Cerebellar nuclear complex (tissue), 1 donor: ENCODE data around the gene UCK2.

Experiments used
- DNase-seq, 2 experiments: peaks; one replicate each; lab custom pipeline; 2025; lab: John Stamatoyannopoulos, UW

The UCK2 gene

DNA sequence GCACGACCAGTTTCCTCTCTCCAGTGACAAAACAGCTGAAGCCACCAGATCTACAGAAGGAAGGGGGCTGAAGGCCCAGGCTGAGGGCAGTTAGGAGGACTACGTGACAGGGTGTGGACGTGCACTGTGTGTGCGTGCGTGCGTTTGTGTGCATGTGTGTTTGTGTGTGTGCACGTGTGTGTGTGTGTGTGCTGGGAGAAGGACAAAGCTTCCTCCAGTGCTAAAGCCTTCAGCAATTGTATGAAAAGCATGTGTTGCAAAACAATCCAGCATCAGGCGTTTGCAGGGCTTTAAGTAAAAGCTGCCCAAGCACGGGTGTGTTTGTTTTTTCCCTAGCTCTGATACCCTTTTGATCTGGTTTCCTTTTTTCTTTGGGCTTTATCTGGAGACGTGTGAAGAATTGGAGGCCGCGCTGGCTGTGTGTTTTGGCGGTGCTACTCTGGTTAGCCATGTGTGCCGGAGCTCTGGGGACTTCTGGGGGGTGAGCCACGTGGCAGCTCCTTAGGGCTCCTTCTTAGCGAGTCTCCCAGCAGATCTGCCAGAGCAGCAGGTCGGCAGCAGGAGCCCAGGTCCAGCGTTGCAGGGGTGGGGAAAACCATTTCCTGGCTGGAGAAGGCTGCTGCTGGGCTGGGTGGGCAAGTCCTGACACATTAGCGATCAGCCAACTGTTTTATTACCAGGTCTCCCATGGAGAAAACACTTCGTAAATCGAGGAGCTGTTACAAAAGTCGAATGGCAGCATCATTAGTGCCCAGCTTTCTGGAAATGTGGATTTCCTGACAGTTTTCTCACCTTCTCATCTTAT lies 73.4 kb downstream of the UCK2 start:
- DNase-seq: peak in 1 of 2 experiments; percentile 29

- DNase-seq: no peak
Observed at GRCh38 chr1:165902565-165902964, 75.2 kb downstream of the UCK2 start.

DNA sequence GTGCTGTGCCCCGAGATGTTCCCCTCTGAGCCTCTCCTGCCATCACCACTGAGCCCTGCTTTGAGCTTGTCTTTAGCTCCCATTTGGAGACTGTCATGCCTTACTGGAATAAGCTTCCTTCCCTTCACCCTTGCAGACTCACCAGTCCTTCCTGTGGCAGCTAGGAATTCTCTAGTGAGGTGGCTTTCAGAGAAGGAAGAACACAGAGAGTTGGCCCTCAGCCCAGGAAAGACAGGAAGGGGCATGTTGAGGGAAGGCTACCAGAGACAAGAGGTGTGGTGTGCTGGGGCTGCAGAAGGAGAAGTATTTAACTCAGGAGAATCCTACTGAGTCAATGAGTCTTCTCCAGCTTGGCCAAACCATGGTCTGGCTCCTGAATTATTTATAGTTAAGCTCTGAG lies 76.3 kb downstream of the UCK2 start:
- DNase-seq: peak in 1 of 2 experiments; percentile 11

GRCh38 chr1:165904948-165905347 lies 77.5 kb downstream of the UCK2 start:
- DNase-seq: no peak

DNA sequence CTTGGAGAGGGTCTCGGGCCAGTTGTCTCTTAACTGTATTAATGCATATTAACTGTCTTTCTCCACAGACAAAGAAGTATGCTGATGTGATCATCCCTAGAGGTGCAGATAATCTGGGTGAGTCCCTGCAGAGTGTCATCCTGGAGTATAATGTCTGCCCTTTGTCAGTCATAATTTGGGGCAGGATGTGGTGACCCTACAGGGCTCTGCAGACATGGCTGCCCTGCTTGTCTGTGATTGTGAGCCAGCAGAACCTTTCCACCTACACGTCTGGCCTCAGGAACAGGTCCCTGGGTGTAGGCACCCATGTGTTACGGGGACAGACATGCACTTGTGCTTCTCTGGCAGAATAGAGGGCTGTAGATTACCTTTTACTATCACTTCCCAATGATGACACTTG lies 78.4 kb downstream of the UCK2 start:
- no peak for DNase-seq

DNA sequence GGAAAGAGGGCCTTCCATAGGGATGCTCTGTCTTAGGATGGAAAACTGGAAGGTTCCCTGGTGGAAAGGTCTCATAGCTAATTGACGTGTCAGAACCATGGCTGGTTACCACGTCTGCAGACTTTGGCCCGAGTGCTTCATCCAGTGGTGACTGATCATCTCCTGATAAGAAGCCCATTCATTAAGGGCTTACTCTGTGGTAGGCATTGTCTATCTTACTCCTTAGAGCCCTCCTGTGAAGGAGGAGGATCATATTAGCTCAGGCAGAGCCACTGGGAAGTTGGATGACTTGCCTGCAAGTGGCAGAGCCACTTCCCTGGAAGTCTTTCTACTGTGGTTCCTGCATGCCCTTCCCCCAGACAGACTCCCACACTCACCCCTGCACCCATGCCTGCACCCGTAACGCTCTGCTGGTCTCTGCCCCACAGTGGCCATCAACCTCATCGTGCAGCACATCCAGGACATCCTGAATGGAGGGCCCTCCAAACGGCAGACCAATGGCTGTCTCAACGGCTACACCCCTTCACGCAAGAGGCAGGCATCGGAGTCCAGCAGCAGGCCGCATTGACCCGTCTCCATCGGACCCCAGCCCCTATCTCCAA lies 79.9 kb downstream of the UCK2 start:
- DNase-seq: no peak

DNA sequence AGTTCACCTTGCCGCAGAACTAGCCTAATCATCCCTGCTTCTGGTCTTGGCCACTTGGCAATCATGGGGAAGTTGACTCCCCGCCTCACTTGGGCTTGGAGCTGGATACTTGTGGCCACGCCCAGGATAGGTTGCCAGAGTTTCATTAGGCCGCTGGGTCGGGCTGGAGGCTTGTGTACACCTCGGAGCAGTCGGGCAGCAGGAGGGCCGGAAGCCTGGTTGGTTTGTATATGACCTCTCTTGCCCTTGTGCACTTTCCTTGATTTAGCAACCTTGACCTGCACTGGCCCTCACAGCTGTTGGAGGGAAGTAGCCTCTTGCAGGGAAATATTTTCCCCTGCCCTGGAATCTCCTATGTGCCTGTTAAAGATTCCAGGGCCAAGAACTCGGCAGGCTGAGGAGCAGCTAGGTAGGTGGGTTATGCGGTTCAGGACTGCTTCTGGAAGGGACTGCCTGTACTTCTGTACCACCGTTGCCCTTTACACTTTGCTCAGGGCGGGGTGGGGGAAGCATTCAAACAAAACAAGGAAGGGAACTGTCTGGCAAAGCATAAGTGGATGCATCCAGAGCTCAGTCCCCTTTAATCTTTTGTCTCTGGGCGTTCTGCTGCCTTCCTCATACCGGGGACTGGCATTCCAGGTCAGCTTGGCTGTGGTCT lies 83.5 kb downstream of the UCK2 start:
- no peak for DNase-seq

DNA sequence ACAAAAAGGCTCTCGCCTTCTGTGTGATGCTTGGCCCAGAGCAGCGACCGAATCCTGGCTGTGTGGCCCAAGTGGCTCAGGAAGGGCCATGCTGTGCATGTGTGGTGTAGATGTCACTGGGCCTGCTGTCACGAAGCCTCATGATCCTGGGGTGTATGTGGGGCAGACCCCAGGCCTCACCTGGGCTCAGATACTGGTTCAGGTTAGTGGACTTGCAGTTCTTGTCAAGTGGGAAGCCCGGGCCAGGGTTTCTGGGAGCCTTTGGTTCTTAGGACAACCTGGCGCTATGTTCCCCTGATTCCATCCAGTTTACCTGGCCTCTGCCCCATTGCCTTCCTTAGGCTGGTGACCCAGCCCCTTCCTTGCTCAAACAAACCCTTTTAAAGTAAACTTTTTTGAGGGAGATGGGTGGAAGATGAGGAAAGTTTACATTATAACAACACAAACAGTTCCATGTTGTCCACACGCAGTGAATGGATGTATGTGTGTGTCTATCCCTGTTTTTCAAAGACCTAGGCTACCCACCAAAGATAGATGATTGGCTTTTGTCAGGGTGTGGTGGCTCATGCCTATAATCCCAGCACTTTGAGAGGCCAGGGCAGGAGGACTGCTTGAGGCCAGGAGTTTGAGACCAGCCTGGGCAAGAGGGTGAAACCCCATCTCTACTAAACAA lies 84.3 kb downstream of the UCK2 start:
- DNase-seq: no peak

- DNase-seq: no peak
Observed at GRCh38 chr1:165912638-165913037, 85.2 kb downstream of the UCK2 start.

DNA sequence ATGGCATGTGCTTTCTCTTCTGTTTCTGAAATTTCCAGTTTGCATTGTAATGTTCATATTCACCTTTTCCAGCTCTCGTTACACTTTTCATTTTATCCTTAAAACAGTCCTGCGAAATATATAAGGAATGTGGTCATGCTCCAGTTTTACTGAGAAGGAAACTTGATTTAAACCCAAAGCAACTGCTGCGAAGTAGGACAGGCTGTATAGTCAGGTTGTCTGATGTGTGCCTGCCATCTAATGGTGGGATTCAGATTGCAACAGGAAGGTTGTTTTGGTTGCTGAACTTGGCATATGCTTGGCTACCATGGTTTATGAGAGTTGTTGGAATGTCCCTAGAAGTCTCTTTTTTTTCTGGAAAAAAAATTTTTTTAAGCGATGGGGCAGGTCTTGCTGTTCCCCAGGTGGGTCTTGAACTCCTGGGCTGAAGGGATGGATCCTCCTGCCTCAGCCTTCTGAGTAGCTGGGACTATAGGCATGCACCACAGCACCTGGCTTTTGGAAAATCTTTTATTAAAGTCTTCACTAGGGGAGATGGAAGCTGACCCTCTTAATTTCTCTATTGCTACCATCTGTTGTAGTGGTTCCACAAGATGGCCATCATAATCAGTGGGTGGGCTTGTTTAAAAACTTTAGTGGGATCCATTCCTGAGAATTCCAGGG lies 86.9 kb downstream of the UCK2 start:
- DNase-seq: peak in 1 of 2 experiments; percentile 74

DNA sequence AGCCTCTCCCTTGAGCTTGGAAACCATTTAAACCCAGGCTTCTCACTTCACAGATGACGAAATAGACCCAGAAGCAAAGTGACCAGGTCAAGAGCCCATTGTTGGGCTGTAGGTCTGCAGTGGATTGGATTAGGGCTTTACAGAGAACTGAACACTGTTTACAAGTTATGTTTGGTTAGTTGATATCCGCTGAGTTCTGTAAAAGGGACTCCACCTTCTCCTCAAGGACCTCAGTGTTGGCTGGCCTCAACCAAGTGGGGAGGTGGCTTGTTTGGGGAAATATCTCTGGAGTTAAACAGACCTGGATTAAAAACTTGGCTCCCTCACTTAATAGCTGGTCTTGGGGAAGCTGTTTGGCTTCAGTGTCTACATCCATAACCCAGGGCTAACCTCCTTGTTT lies 88.1 kb downstream of the UCK2 start:
- DNase-seq: no peak

GRCh38 chr1:165915932-165916348 lies 88.5 kb downstream of the UCK2 start:
- no peak for DNase-seq

DNA sequence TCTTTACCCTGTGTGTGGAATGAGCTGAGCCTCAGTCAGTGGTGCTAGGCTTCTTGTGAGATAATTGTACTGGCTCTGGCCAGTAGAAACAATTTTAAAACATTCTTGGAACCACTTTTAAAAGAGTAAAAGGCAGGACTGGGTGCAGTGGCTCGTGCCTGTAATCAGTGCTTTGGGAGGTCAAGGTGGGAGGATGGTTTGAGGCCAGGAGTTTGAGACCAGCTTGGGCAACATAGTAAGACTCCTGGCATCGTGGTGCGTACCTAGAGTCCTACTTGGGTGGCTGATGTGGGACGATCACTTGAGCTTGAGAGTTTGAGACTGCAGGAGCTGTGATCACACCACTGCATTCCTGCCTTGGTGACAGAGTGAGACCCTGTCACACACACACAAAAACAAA lies 89.8 kb downstream of the UCK2 start:
- no peak for DNase-seq

- no peak for DNase-seq
Observed at GRCh38 chr1:165924117-165924516, 96.7 kb downstream of the UCK2 start.

DNA sequence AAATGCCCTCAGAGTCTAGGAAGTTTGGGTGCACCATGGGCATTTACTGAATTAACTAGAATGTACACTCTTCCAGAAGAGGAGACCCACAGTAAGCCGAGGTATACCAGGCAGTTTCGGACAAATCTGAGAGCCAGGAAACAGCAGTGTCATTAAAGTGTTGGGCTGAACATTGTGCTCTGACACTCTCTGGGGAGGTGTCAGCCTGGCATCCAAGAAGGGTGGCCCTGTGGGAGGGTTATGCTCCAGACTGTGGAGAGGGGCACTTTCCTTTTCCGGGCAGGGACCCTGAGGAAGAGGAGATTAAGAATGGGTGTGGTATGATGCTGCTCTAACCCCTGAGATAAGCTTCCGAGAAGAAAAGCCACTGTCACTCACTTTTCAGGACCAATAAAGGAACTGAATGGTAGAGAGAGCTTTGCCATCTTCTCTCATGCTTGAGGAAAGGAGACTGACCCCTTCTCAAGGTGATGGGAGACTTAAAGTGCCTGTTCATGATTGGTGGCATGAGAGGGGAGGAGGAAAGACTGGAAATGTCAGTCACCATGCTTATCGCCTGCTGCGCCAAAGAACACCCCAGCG lies 98.2 kb downstream of the UCK2 start:
- no peak for DNase-seq

DNA sequence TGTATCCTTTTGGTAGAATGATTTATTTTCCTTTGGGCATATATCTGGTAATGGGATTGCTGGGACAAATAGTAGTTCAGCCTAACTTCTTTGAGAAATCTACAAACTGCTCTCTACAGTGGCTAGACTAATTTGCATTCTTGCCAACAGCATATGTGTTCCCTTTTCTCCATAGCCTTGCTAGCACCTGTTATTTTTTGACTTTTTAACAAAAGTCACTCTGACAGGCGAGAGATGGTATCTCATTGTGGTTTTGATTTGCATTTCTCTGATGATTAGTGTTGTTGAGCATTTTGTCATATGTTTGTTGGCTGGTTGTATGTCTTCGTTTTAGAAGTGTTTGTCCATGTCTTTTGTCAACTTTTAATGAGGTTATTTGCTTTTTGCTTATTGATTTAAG lies 99.8 kb downstream of the UCK2 start:
- no peak for DNase-seq

- DNase-seq: peak in 1 of 2 experiments; percentile 2
Observed at GRCh38 chr1:165928075-165928731, 100.8 kb downstream of the UCK2 start.

- no peak for DNase-seq
Observed at GRCh38 chr1:165930961-165931360, 103.5 kb downstream of the UCK2 start.

DNA sequence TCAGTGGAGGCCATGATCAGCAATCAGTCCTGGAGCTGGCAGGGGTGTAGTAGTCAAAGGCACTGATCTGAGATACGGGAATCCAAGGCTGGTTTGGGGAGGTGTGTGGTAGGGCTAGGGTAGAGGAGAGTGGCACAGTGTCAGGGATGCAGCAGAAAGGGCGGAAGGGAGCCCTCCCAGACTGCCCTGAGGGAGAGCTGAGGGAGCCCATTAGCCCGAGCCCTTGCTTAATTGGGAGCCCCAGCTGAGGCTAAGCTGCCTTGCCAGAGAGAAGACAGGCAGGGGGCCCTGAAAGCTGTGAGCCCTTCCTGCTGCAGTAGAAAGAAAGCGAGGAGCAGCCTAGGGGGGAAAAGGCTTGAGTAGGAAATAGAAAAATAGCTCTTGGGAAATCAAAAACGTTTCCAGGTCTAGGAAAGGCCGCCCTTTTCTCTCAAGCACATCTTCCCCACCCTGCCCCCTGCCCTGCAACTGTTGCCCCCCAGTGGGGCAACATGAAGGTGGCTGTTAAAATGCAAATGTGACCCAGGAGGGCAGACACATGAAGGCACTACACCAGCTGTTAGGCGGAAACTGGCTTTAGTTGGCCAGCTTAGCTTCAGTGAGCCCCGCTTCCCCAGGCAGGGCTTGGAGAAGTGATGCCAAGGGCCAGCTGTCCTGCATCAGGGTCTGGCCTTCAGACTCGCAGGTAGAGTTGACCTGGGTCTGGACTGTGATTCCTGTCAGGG lies 106.2 kb downstream of the UCK2 start:
- no peak for DNase-seq

DNA sequence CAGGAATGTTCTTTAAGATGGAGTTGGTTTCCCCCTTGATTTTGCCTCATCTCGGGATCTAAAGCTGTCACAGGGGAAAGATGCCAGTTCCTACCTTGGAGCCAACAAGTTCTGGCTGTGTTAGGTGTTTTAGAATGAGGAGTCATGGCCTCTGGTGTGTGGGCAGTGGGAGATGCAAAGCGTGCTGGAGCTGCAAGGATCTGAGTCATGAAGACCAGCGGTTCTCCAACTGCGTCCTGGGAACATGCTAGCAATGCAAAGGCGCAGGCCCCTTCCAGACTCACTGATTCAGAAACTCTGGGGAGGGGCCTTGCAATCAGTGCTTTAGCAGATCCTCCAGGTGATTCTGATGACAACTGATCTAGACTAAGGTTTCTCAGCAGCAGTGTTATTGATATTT lies 109.1 kb downstream of the UCK2 start:
- DNase-seq: no peak
